NB4 (cell line): ENCODE results near the gene CALML6.

Experiments
- DNase-seq: peaks from one replicate; pipeline ENCODE4 v3.0.0; 2010; ENCODE audit warnings: low read depth
- H3K4me3 ChIP-seq: one replicate; pipeline ENCODE4 v1.5.1; 2011; ENCODE audit warnings: mild to moderate bottlenecking, low read depth, low read length, moderate library complexity
- CTCF ChIP-seq: IDR thresholded peaks from one replicate; pipeline ENCODE4 v1.5.1; 2012; ENCODE audit warnings: low read depth, low read length
- MAX ChIP-seq: IDR thresholded peaks from 2 replicates; pipeline ENCODE4 v1.6.1; 2011; ENCODE audit warnings: low read depth, low read length
- MYC ChIP-seq: IDR thresholded peaks from 2 replicates; pipeline ENCODE4 v1.6.1; 2011; ENCODE audit warnings: low read depth, low read length
- POLR2A ChIP-seq: IDR thresholded peaks from 2 replicates; pipeline ENCODE4 v1.6.1; 2011; ENCODE audit warnings: mild to moderate bottlenecking; ENCODE audit not compliant: insufficient read length; ENCODE audit errors: extremely low read depth

Gene CALML6

GRCh38 chr1:1917995-1918900, 3.2 kb downstream of the CALML6 start:
- no peak for TF ChIP-seq CTCF
- no peak for DNase-seq
- no peak overlapping the region for H3K4me3 ChIP-seq

GRCh38 chr1:1918901-1919303, 3.8 kb downstream of the CALML6 start, which contains the start of gene TMEM52:
Gene TMEM52 (minus strand): TSS chr1:1919279. CDS start chr1:1919265, 14 bp downstream.
- no peak for DNase-seq
- TF ChIP-seq MAX (no peak), CTCF (no peak), MYC (no peak), POLR2A (peak; percentile 48)

GRCh38 chr1:1919304-1920056, 4.4 kb downstream of the CALML6 start:
- peak; percentile 95 for DNase-seq
- H3K4me3 ChIP-seq = no peak overlapping the region
- peak; percentile 47; the same call in 1 of the 2 replicates for TF ChIP-seq MYC
- TF ChIP-seq POLR2A = no peak
- no peak for TF ChIP-seq CTCF
- TF ChIP-seq MAX = peak; percentile 70

More at GRCh38 chr1:1918901-1919303, 3.8 kb downstream of the CALML6 start, which contains the start of gene TMEM52:
- H3K4me3 ChIP-seq = no peak within 1 kb of the TSS

GRCh38 chr1:1920057-1920607, 5.1 kb downstream of the CALML6 start:
- TF ChIP-seq CTCF = no peak
- no peak overlapping the region for H3K4me3 ChIP-seq
- no peak for DNase-seq

GRCh38 chr1:1920608-1921458, 5.8 kb downstream of the CALML6 start:
- TF ChIP-seq POLR2A (no peak), MYC (no peak), MAX (no peak), CTCF (no peak)
- H3K4me3 ChIP-seq = no peak overlapping the region
- no peak for DNase-seq
